Stomach (tissue), 4 donors: ENCODE results near the gene GALNT18.

Experiments used
- CTCF ChIP-seq, 7 experiments: fragments of 450-650 bp in 4 of 7; fragments of 200-600 bp in 3 of 7; sonication (generic) in 3 of 7; IDR thresholded peaks; one replicate each; pipeline ENCODE4 v1.5.1; 2016 to 2019; ENCODE audit warnings: antibody characterized with exemption in 7 of 7, control low read depth in 2 of 7, mild to moderate bottlenecking in 1 of 7
- POLR2A ChIP-seq, 4 donors: fragments of 450-650 bp; IDR thresholded peaks; one replicate each; pipeline ENCODE4 v1.6.1; 2016; ENCODE audit warnings: antibody characterized with exemption in 4 of 4, control low read depth in 2 of 4, mild to moderate bottlenecking in 1 of 4, moderate library complexity in 1 of 4
- POLR2AphosphoS5 ChIP-seq, 3 donors: sonication (generic); formaldehyde crosslinking; IDR thresholded peaks; one replicate each; pipeline ENCODE4 v1.6.1; 2016; ENCODE audit warnings: antibody characterized with exemption in 3 of 3

GRCh38 chr11:11531131-11531908 is 90.5 kb downstream of the GALNT18 start:
- TF ChIP-seq POLR2AphosphoS5 (IDR thresholded peaks at IDR 0.05) (no peak), CTCF (IDR thresholded peaks at IDR 0.05) (no peak), POLR2A (IDR thresholded peaks at IDR 0.05) (no peak)
